Effector CD8-positive, alpha-beta T cell (primary cell): ENCODE measurements around the gene NANS.
"Not testable (repeated sequence)": the region's sequence is repeated elsewhere in the genome, so short reads cannot be mapped to it uniquely, and the experiment has no call there.

ENCODE experiments used
- DNase-seq: peaks from one replicate; lab custom pipeline; 2025; lab: John Stamatoyannopoulos, UW
- total RNA-seq, 4 experiments: gene quantifications; one replicate each; lab custom pipeline; 2026; lab: John Stamatoyannopoulos, UW

Gene NANS, protein sequence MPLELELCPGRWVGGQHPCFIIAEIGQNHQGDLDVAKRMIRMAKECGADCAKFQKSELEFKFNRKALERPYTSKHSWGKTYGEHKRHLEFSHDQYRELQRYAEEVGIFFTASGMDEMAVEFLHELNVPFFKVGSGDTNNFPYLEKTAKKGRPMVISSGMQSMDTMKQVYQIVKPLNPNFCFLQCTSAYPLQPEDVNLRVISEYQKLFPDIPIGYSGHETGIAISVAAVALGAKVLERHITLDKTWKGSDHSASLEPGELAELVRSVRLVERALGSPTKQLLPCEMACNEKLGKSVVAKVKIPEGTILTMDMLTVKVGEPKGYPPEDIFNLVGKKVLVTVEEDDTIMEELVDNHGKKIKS
- total RNA-seq: 18.8 to 32.7 (median 25.6) reads per million in 4 experiments

GRCh38 chr9:98056269-98057137 is at the start of gene NANS:
TSS of gene NANS (plus strand) at chr9:98056732. CDS start at chr9:98056809, 77 bp downstream.
- peak; percentile 83 for DNase-seq

- no peak for DNase-seq
Observed at GRCh38 chr9:98007251-98007928, 49.1 kb upstream of the NANS start.

- DNase-seq: no peak
Observed at GRCh38 chr9:98008764-98009163, 47.8 kb upstream of the NANS start.

DNA sequence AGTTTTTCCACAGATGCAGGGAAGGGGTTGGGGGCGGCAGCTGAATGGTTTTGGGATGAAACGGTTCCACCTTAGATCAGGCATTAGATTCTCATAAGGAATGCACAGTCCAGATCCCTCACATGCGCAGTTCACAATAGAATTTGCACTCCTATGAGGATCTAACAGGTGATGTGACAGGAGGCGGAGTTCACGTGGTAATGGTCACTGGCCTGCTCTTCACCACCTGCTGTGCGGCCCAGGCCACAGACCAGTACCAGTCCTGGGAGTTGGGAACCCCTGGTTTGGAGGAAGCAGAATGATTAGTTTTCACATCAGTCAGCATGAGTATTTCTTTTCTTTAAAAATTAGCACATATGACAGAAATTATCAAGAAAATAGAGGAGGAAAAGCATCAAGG is 47.1 kb upstream of the NANS start:
- no peak for DNase-seq

DNA sequence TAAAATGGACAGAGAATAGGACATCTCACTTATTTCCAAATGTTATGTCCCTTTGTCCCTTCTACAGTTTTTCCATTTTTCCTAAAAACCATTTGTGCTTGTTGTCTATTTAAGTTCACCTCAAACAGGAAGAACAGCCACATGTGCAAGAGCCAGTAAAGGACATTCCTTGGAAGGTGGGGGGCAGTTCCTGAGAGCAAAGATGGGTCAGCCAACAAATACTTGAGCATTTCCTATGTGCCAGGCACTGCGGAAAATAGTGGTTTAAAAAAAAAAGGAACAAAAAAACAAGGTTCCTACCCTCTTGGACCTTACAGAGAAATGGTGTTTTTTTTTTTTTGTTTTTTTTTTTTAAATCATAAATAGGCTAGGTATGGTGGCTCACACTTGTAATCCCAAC is 46.6 kb upstream of the NANS start:
- DNase-seq: no peak

DNA sequence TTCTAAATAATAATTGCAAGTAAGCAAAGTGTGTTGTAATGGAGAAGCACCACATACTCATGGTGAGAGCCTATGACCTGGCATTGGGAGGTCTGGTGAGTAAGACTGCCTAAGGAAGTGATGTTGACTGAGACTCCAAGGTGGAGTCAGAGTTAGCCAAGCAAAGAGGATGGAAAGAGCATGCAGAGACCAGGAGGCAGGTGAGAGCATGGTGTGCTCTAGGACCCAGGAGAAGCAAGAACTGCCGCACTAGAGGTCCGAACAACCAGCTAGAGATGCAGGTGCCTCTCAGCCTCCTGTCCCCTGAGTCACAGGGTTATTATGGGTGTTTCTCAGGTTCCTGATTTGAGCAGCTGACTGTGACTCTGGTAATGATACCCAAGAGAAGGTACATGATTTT is 46.1 kb upstream of the NANS start:
- DNase-seq: no peak

- no peak for DNase-seq
Observed at GRCh38 chr9:98011122-98011521, 45.4 kb upstream of the NANS start.

DNA sequence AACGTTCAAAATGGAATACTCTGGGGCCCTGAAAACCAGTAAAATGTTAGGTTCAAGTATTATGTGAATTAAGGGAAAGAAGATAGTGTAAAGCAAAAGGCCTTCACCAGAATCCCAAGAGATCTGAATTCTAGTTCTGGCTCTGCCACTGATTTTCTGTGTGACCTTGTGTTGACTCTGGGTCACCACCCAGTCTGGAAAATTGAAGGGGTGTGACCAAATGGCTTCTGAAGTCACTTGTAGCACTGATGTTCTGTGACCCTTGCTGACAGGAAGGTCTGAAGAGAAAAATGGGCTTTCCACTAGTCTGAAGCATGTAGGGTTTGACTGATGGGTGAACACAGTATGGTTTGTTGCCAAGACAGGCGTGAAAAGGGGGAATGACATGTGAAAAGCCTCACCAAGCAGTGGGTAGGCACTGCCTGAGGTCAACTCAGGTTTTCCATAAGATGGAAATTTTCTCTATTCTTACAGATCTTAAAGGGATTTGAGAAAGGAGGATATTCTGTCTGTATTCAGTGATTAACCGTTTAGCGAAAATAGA is 40.3 kb upstream of the NANS start:
- DNase-seq: no peak

GRCh38 chr9:98017306-98017705 is 39.2 kb upstream of the NANS start:
- no peak for DNase-seq

DNA sequence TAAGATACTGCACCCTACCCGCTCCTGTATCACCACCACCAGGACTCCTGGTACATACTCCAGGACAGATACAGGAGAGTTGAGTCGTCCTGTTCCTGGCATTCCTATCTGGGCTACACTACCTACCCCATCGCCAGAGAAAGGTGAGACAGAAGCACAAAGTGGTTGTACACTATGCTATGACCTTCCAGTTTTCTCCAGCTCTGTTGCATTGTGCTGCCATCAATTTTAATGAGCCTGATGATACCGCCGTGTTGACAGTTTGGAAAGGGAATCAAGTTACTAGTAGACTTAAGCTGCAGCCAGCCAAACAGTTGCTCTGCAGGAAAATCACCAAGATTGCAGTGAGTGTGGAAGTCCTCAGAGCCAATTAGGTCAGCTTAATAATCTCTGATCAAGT is 38.2 kb upstream of the NANS start:
- no peak for DNase-seq

GRCh38 chr9:98019098-98019497 is 37.4 kb upstream of the NANS start:
- no peak for DNase-seq

DNA sequence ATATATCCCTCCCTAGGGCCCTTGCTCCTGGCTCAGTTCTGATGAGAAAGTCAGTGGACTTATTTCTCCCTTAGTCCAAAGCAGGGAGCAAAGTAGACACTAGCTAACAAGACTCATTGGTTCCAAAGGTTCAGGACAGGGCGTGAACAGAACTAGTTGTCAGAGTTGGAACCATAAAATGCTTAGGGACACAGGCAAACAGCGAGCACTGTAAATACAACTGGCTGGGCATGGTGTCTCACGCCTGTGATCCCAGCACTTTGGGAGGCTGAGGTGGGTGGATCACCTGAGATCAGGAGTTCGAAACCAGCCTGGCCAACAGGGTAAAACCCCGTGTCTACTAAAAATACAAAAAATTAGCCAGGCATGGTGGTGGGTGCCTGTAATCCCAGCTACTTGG is 36.7 kb upstream of the NANS start:
- not testable (repeated sequence) for DNase-seq

DNA sequence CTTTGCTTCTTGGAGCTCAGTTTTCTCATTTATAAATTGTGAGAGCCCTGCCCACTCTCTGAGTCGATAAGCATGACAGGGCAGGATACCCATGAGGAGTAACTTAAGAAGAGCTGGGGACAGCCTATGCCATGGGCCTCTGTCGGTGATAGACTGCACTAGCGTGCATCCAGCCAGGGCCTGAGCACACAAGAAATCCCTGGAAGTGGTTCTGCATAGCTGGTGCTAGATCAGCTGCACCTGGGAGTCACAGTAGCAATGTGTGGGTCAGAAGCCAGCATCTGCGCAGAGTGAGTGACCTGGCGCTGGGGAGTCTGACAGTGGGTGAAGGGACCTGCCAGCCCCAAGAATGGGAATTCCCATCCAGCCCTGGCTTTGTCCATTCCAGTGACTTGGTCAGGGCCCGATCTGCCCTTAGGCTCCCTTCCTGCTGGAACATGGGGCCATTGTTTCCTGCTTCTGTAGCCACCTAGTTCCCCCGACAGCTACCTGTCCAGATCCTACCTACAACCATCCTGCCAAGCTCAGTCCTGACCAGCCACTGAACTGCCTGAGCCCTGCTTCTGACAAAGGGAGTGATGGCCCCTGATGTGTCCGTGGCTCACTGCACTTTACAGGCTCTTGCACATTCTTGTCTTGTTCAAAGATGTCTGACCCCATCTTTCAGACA is 35.9 kb upstream of the NANS start:
- no peak for DNase-seq

GRCh38 chr9:98021306-98022040 is 35.1 kb upstream of the NANS start:
- DNase-seq: no peak

GRCh38 chr9:98022447-98022846 is 34.1 kb upstream of the NANS start:
- no peak for DNase-seq

- DNase-seq: no peak
Observed at GRCh38 chr9:98024702-98025101, 31.8 kb upstream of the NANS start.

DNA sequence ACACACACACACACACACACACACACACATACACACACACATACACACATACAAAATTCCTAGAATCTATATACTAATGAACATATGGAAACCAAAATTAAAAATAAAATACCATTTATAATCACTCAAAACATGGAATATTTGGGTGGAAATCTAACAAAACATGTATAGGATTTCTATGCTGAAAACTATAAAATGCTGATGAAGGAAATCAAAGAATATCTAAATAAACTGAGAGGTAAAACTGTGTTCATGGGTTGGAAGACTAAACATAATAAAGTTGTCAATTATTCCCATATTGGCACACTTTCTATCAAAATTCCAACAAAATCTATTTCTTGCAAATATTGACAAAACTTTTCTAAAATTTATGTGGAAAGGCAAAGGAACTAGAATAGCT is 25.4 kb upstream of the NANS start:
- DNase-seq: no peak

DNA sequence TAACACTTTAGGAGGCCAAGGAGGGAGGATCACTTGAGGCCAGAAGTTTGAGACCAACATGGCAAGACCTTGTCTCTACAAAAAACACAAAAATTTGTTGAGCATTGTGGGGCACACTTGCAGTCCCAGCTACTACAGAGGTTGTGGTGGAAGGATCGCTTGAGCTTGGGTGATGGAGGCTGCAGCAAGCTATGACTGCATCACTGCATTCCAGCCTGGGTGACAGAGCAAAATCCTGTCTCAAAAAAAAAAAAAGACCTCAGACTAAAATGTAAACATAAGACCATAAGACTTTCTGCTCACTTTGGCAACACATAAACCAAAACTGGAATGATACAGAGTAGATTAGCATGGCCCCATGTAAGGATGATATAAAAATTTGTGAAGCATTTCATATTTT is 24.6 kb upstream of the NANS start:
- no peak for DNase-seq

- peak; percentile 90 for DNase-seq
Observed at GRCh38 chr9:98034593-98035546, 21.7 kb upstream of the NANS start.

DNA sequence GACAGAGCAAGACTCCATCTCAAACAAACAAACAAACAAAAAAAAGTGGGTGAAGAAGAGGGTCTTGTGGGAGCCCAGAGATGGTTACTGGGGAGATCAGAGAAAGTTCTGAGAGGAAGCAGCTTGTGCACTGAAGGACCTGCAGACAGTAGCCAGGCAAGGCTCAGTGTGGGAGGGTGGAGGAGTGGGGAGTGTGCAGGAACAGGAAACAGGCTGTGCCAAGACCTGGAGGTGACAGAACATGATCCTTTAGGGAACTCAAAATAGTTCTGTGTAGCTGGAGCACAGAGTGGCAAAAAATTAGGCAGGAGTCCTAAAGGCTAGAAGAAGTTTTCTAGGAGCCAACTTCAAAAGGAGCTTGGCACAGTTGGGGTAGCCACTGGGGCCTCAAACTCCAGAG is 19.2 kb upstream of the NANS start:
- DNase-seq: no peak
